Measurements from ENCODE around the gene SNTG2. TPM values are rescaled to one million over a fixed set of nuclear protein-coding genes. Genes with fewer than 3 reads are reported as not detected.

SNTG2 gene
- total and polyA plus RNA-seq, 10 of the 15 experiments (the other 5 are each of a cell fraction or from before 2014, with no cell fraction given): not detected

DNA sequence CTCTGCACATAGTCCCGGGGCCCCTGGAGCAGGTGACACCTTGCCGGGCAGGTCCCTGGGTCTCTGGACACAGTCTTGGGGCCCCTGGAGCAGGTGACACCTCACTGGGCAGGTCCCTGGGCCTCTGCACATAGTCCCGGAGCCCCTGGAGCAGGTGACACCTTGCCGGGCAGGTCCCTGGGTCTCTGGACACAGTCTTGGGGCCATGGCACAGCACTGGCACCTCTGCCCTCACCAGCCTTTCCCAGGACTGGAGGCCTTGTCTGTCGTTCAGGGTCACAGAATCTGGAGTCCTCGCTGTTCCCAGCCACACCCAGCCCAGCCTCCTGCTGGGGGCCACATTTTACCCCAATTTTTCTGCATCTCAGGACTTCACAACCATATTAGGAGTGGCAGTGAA lies 464.9 kb downstream of the SNTG2 start:
- no peak for ATAC-seq
- no peaks in the 10 kb centered on the region; the same call in 2 of the 3 replicates for H3K9me3 ChIP-seq (replicated peaks; ENCODE audit: control insufficient read depth, insufficient read depth, low read length)
- ChIA-PET CTCF (no interaction called here), RAD21 (ENCODE audit: unreplicated experiment) (no interaction called here), SMC1A (ENCODE audit: uncharacterized antibody, unreplicated experiment) (no interaction called here), POLR2A (no interaction called here)
- H3K27ac ChIP-seq (ENCODE audit: control insufficient read depth, insufficient read depth): no peak overlapping the region
- no peak for DNase-seq (ENCODE audit: low read depth, low spot score)
- H4K20me1 ChIP-seq (ENCODE audit: control insufficient read depth, insufficient read depth): no peaks in the 10 kb centered on the region
- H3K4me3 ChIP-seq: no peak overlapping the region
- 2% methylated on average over 4 of the region's 6 CpGs for WGBS (ENCODE audit: insufficient coverage, insufficient replicate concordance, low lambda C conversion rate, missing lambda C conversion rate)
- H3K9ac ChIP-seq (ENCODE audit: control insufficient read depth, insufficient read depth, low read length): no peak overlapping the region
- in situ Hi-C loops (cut with MboI): no loop called here
- no peak for FAIRE-seq
- H3K4me1 ChIP-seq (ENCODE audit: control insufficient read depth, insufficient read depth, low read length): no peaks in the 10 kb centered on the region
- H3K36me3 ChIP-seq (ENCODE audit: control insufficient read depth in 2 of 2, insufficient read depth in 2 of 2, low read length in 1 of 2): no peaks in the 10 kb centered on the region
- H3K79me2 ChIP-seq (ENCODE audit: control insufficient read depth, insufficient read depth, low read length): no peaks in the 10 kb centered on the region
- BruUV-seq (replicated peaks): no TSS peak
- no peak overlapping the region for H2AFZ ChIP-seq (ENCODE audit: control insufficient read depth, low read depth, low read length)
- intact Hi-C loops (cut with micrococcal nuclease; ENCODE audit: unreplicated experiment): no loop called here
- no peak overlapping the region for H3K4me2 ChIP-seq (ENCODE audit: control insufficient read depth, insufficient read depth)
- H3K27me3 ChIP-seq (replicated peaks in 1 of 2; ENCODE audit: control insufficient read depth in 2 of 2, insufficient read depth in 2 of 2, low read length in 1 of 2): no peaks in the 10 kb centered on the region
- TF ChIP-seq IKZF1 (conservative IDR thresholded peaks at IDR 0.05) (no peak), GABPA (IDR thresholded peaks at IDR 0.05; ENCODE audit: low read depth) (no peak), RB1 (IDR thresholded peaks at IDR 0.05; ENCODE audit: borderline replicate concordance) (no peak), SMAD1 (IDR thresholded peaks at IDR 0.05; ENCODE audit: low read depth, partially characterized antibody) (no peak)
- TF ChIP-seq, protein P1, sequence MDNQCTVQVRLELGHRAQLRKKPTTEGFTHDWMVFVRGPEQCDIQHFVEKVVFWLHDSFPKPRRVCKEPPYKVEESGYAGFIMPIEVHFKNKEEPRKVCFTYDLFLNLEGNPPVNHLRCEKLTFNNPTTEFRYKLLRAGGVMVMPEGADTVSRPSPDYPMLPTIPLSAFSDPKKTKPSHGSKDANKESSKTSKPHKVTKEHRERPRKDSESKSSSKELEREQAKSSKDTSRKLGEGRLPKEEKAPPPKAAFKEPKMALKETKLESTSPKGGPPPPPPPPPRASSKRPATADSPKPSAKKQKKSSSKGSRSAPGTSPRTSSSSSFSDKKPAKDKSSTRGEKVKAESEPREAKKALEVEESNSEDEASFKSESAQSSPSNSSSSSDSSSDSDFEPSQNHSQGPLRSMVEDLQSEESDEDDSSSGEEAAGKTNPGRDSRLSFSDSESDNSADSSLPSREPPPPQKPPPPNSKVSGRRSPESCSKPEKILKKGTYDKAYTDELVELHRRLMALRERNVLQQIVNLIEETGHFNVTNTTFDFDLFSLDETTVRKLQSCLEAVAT (IDR thresholded peaks at IDR 0.05): no peak
- TF ChIP-seq, protein P2, sequence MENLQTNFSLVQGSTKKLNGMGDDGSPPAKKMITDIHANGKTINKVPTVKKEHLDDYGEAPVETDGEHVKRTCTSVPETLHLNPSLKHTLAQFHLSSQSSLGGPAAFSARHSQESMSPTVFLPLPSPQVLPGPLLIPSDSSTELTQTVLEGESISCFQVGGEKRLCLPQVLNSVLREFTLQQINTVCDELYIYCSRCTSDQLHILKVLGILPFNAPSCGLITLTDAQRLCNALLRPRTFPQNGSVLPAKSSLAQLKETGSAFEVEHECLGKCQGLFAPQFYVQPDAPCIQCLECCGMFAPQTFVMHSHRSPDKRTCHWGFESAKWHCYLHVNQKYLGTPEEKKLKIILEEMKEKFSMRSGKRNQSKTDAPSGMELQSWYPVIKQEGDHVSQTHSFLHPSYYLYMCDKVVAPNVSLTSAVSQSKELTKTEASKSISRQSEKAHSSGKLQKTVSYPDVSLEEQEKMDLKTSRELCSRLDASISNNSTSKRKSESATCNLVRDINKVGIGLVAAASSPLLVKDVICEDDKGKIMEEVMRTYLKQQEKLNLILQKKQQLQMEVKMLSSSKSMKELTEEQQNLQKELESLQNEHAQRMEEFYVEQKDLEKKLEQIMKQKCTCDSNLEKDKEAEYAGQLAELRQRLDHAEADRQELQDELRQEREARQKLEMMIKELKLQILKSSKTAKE (IDR thresholded peaks at IDR 0.05; ENCODE audit: low read depth, poor library complexity, severe bottlenecking): no peak
- TF ChIP-seq, protein P3, sequence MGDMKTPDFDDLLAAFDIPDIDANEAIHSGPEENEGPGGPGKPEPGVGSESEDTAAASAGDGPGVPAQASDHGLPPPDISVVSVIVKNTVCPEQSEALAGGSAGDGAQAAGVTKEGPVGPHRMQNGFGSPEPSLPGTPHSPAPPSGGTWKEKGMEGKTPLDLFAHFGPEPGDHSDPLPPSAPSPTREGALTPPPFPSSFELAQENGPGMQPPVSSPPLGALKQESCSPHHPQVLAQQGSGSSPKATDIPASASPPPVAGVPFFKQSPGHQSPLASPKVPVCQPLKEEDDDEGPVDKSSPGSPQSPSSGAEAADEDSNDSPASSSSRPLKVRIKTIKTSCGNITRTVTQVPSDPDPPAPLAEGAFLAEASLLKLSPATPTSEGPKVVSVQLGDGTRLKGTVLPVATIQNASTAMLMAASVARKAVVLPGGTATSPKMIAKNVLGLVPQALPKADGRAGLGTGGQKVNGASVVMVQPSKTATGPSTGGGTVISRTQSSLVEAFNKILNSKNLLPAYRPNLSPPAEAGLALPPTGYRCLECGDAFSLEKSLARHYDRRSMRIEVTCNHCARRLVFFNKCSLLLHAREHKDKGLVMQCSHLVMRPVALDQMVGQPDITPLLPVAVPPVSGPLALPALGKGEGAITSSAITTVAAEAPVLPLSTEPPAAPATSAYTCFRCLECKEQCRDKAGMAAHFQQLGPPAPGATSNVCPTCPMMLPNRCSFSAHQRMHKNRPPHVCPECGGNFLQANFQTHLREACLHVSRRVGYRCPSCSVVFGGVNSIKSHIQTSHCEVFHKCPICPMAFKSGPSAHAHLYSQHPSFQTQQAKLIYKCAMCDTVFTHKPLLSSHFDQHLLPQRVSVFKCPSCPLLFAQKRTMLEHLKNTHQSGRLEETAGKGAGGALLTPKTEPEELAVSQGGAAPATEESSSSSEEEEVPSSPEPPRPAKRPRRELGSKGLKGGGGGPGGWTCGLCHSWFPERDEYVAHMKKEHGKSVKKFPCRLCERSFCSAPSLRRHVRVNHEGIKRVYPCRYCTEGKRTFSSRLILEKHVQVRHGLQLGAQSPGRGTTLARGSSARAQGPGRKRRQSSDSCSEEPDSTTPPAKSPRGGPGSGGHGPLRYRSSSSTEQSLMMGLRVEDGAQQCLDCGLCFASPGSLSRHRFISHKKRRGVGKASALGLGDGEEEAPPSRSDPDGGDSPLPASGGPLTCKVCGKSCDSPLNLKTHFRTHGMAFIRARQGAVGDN (IDR thresholded peaks at IDR 0.05): no peak
- TF ChIP-seq, protein P4, sequence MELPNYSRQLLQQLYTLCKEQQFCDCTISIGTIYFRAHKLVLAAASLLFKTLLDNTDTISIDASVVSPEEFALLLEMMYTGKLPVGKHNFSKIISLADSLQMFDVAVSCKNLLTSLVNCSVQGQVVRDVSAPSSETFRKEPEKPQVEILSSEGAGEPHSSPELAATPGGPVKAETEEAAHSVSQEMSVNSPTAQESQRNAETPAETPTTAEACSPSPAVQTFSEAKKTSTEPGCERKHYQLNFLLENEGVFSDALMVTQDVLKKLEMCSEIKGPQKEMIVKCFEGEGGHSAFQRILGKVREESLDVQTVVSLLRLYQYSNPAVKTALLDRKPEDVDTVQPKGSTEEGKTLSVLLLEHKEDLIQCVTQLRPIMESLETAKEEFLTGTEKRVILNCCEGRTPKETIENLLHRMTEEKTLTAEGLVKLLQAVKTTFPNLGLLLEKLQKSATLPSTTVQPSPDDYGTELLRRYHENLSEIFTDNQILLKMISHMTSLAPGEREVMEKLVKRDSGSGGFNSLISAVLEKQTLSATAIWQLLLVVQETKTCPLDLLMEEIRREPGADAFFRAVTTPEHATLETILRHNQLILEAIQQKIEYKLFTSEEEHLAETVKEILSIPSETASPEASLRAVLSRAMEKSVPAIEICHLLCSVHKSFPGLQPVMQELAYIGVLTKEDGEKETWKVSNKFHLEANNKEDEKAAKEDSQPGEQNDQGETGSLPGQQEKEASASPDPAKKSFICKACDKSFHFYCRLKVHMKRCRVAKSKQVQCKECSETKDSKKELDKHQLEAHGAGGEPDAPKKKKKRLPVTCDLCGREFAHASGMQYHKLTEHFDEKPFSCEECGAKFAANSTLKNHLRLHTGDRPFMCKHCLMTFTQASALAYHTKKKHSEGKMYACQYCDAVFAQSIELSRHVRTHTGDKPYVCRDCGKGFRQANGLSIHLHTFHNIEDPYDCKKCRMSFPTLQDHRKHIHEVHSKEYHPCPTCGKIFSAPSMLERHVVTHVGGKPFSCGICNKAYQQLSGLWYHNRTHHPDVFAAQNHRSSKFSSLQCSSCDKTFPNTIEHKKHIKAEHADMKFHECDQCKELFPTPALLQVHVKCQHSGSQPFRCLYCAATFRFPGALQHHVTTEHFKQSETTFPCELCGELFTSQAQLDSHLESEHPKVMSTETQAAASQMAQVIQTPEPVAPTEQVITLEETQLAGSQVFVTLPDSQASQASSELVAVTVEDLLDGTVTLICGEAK (IDR thresholded peaks at IDR 0.05; ENCODE audit: borderline replicate concordance): no peak
